Measurements from ENCODE around the gene ARHGEF25. TPM values are rescaled to one million over a fixed set of nuclear protein-coding genes. Genes with fewer than 3 reads are reported as not detected.

ARHGEF25 gene
- polyA plus RNA-seq, 1 experiment, result 26.0 TPM

- no peaks in the 10 kb centered on the region for H3K36me3 ChIP-seq (ENCODE audit: control insufficient read depth, insufficient read depth, low read length)
- no peak for DNase-seq (ENCODE audit: low read depth)
- POLR2A ChIA-PET, result interaction anchor here (1.0 kb wide), 1 partner anchor 17 kb away, joined by 3 read pairs; the partner anchor contains the start of gene ARHGEF25
- no peak for TF ChIP-seq CTCF (IDR thresholded peaks at IDR 0.05; ENCODE audit: insufficient read depth, low read depth, low read length)
- CTCF ChIA-PET, result interaction anchor here (0.5 to 17.5 kb wide), 6 partner anchors 9 to 517 kb away, joined by 3 to 257 read pairs (median 4); no protein-coding TSS in a partner anchor
- H3K27me3 ChIP-seq (ENCODE audit: control insufficient read depth, insufficient read depth, low read length), result peaks cover 27% of the 10 kb centered on the region
- H3K4me3 ChIP-seq (ENCODE audit: low read depth, low read length), result no peak overlapping the region
Observed at GRCh38 chr12:57628280-57629191, 17.3 kb downstream of the ARHGEF25 start.

- Histone ChIP-seq H3K4me3 (ENCODE audit: low read depth, low read length) (no peak overlapping the region), H3K36me3 (ENCODE audit: control insufficient read depth, insufficient read depth, low read length) (no peaks in the 10 kb centered on the region), H3K27me3 (ENCODE audit: control insufficient read depth, insufficient read depth, low read length) (peaks cover 23% of the 10 kb centered on the region)
- no peak for DNase-seq (ENCODE audit: low read depth)
- CTCF ChIA-PET, result interaction anchor here (0.6 to 17.5 kb wide), 5 partner anchors 9 to 169 kb away, joined by 3 to 257 read pairs (median 3); no protein-coding TSS in a partner anchor
- POLR2A ChIA-PET, result no interaction called here
- TF ChIP-seq CTCF (IDR thresholded peaks at IDR 0.05; ENCODE audit: insufficient read depth, low read depth, low read length), result no peak
Observed at GRCh38 chr12:57629897-57630471, 18.7 kb downstream of the ARHGEF25 start.

GRCh38 chr12:57630891-57631433, 19.7 kb downstream of the ARHGEF25 start:
- no peak for DNase-seq (ENCODE audit: low read depth)
- CTCF ChIA-PET, result interaction anchor here (1.0 to 17.5 kb wide), 5 partner anchors 10 to 168 kb away, joined by 3 to 257 read pairs (median 4); no protein-coding TSS in a partner anchor
- no peak for TF ChIP-seq CTCF (IDR thresholded peaks at IDR 0.05; ENCODE audit: insufficient read depth, low read depth, low read length)
- POLR2A ChIA-PET, result no interaction called here
- H3K27me3 ChIP-seq (ENCODE audit: control insufficient read depth, insufficient read depth, low read length), result peaks cover 22% of the 10 kb centered on the region
- no peaks in the 10 kb centered on the region for H3K36me3 ChIP-seq (ENCODE audit: control insufficient read depth, insufficient read depth, low read length)
- no peak overlapping the region for H3K4me3 ChIP-seq (ENCODE audit: low read depth, low read length)

- no peak for DNase-seq (ENCODE audit: low read depth)
Observed at GRCh38 chr12:57631566-57632072, 20.4 kb downstream of the ARHGEF25 start.

More at GRCh38 chr12:57631566-57632072, 20.4 kb downstream of the ARHGEF25 start:
- H3K36me3 ChIP-seq (ENCODE audit: control insufficient read depth, insufficient read depth, low read length), result no peaks in the 10 kb centered on the region
- ChIA-PET POLR2A (no interaction called here), CTCF (interaction anchor here (1.0 to 17.5 kb wide), 4 partner anchors 9 to 49 kb away, joined by 4 to 257 read pairs (median 11); no protein-coding TSS in a partner anchor)
- no peak for TF ChIP-seq CTCF (IDR thresholded peaks at IDR 0.05; ENCODE audit: insufficient read depth, low read depth, low read length)
- peak overlapping the region; percentile 49 for H3K4me3 ChIP-seq (ENCODE audit: low read depth, low read length)
- H3K27me3 ChIP-seq (ENCODE audit: control insufficient read depth, insufficient read depth, low read length), result peaks cover 18% of the 10 kb centered on the region
